HFF-Myc (cell line): ENCODE data around the gene MRRF.
A peak's percentile ranks its signal among the peaks of the same experiment; 100 is the strongest.

Experiments
- DNase-seq: peaks from one replicate; pipeline ENCODE4 v3.0.0-alpha.2; 2011; ENCODE audit warnings: low read depth; ENCODE audit errors: extremely low read depth
- H3K4me3 ChIP-seq: replicated peaks from 2 replicates; pipeline ENCODE4 v1.5.1; 2011; ENCODE audit warnings: low read depth, mild to moderate bottlenecking, control low read depth, low read length
- CTCF ChIP-seq: IDR thresholded peaks from 2 replicates; pipeline ENCODE4 v1.5.1; 2012; ENCODE audit warnings: mild to moderate bottlenecking, low read depth, low read length, control low read depth; ENCODE audit errors: missing control alignments

The MRRF gene

GRCh38 chr9:122218935-122219855 lies 45.5 kb upstream of the MRRF start:
- DNase-seq = no peak

GRCh38 chr9:122219856-122220672 lies 44.6 kb upstream of the MRRF start:
- no peak for DNase-seq
- H3K4me3 ChIP-seq = 0 out of 2 replicates have a peak overlapping the region, but pooled peaks have one; percentile 3
- TF ChIP-seq CTCF = no peak

More at GRCh38 chr9:122218935-122219855, 45.5 kb upstream of the MRRF start:
- TF ChIP-seq CTCF = no peak
- H3K4me3 ChIP-seq = 0 out of 2 replicates have a peak overlapping the region, but pooled peaks have one; percentile 3

GRCh38 chr9:122220673-122221182 lies 44.0 kb upstream of the MRRF start:
- DNase-seq = no peak
- no peak for TF ChIP-seq CTCF
- H3K4me3 ChIP-seq = no peak overlapping the region

- DNase-seq = no peak
- no peak overlapping the region for H3K4me3 ChIP-seq
- no peak for TF ChIP-seq CTCF
Measured at GRCh38 chr9:122221183-122221811, 43.4 kb upstream of the MRRF start.

GRCh38 chr9:122222791-122223190 lies 41.9 kb upstream of the MRRF start:
- DNase-seq = no peak

More at GRCh38 chr9:122222791-122223190, 41.9 kb upstream of the MRRF start:
- TF ChIP-seq CTCF = no peak
- H3K4me3 ChIP-seq = no peak overlapping the region
